H1 (cell line): Measurements from ENCODE around the gene KANSL3. TPM values are rescaled to one million over a fixed set of nuclear protein-coding genes. Genes with fewer than 3 reads are reported as not detected.

Experiments used
- CHD7 ChIP-seq: fragments of 300-600 bp; sonication (generic); IDR thresholded peaks from 2 replicates; pipeline ENCODE4 v1.7.1; 2012; ENCODE audit warnings: low read length, moderate library complexity, mild to moderate bottlenecking, inconsistent platforms; ENCODE audit not compliant: insufficient replicate concordance
- EZH2 ChIP-seq: fragments of 200-600 bp; sonication (generic); IDR thresholded peaks from 2 replicates; pipeline ENCODE4 v1.7.1; 2012; ENCODE audit warnings: low read depth, mild to moderate bottlenecking, moderate library complexity, low read length, inconsistent platforms; ENCODE audit not compliant: severe bottlenecking
- GTF2F1 ChIP-seq: IDR thresholded peaks from 2 replicates; pipeline ENCODE4 v1.6.1; 2012; ENCODE audit warnings: low read depth, low read length, improper control_type of control experiment, borderline replicate concordance
- KDM4A ChIP-seq: IDR thresholded peaks from one replicate; pipeline ENCODE4 v1.7.1; 2012; ENCODE audit warnings: low read depth, mild to moderate bottlenecking, moderate library complexity, low read length, inconsistent platforms; ENCODE audit not compliant: severe bottlenecking
- KDM5A ChIP-seq: fragments of 200-600 bp; IDR thresholded peaks from 2 replicates; pipeline ENCODE4 v1.7.1; 2012; ENCODE audit warnings: mild to moderate bottlenecking, low read length, inconsistent platforms, mixed read lengths
- POLR2A ChIP-seq, 2 experiments: IDR thresholded peaks; 1 replicate in 1 of 2; 2 replicates in 1 of 2; pipeline ENCODE4 v1.6.1; 2011; ENCODE audit warnings: low read depth in 2 of 2, low read length in 2 of 2, mild to moderate bottlenecking in 2 of 2; ENCODE audit errors: control extremely low read depth in 1 of 2
- RFX5 ChIP-seq: IDR thresholded peaks from 2 replicates; pipeline ENCODE4 v1.6.1; 2011; ENCODE audit warnings: low read depth, low read length, improper control_type of control experiment, borderline replicate concordance
- polyA plus RNA-seq, 7 experiments: library from polyadenylated mRNA; depleted of rRNA in 3 of 7; stranded (reverse) in 5 of 7; unstranded in 2 of 7; fragments of >200 nt in 5 of 7; fragments of 200-250 nt in 2 of 7; gene quantifications; 1 replicate in 5 of 7; 2 replicates in 1 of 7; 4 replicates in 1 of 7; pipeline versions ENCODE4 v1.2.1 to v1.2.3, GENCODE V29; 2011 to 2013; ENCODE audit warnings: missing spikeins in 2 of 7, mixed read lengths in 2 of 7
- total RNA-seq: library from RNA; stranded (reverse); fragmentation: NEBNext Ultra II Directional; extraction: Animal tissue kit (Norgen Biotek cat#: 25700); gene quantifications from 2 replicates; pipeline ENCODE4 v1.2.1, GENCODE V29; 2021

Gene KANSL3
- total and polyA plus RNA-seq, 2 of the 8 experiments (the other 6 are each of a cell fraction or from before 2014, with no cell fraction given): 19.8 to 31.4 TPM

- TF ChIP-seq CHD7 (no peak), KDM5A (no peak), POLR2A (IDR thresholded peaks at IDR 0.05; ENCODE audit: control extremely low read depth in 1 of 2, low read depth in 2 of 2, low read length in 2 of 2) (peak in 1 of 2 experiments; percentile 73; a peak in 1 of 3 replicates), KDM4A (peak; percentile 46), RFX5 (no peak), EZH2 (no peak), GTF2F1 (no peak)
Measured at GRCh38 chr2:96642564-96643360, 4.7 kb upstream of the KANSL3 start, which contains the start of gene FER1L5 (continued).
